ENCODE results near the gene MEGF11.

- TF ChIP-seq CTCF (IDR thresholded peaks at IDR 0.05) (no peak), POLR2A (IDR thresholded peaks at IDR 0.05) (no peak)
Measured at GRCh38 chr15:66049353-66049752, 204.2 kb downstream of the MEGF11 start.
